Neural cell (in vitro differentiated cells): Measurements from ENCODE around the gene ZCCHC14. TPM values are rescaled to one million over a fixed set of nuclear protein-coding genes. Genes with fewer than 3 reads are reported as not detected.

Experiments used
- H2AFZ ChIP-seq: fragments of 200-600, 300-800 bp; sonication (generic), shearing (Covaris generic); 2 replicates; pipeline ENCODE4 v1.6.0; 2014; ENCODE audit warnings: low read depth, mild to moderate bottlenecking, antibody characterized with exemption, low read length, moderate library complexity
- H3F3A ChIP-seq: fragments of 200-600 bp; shearing (Covaris generic); 2 replicates; pipeline ENCODE4 v1.6.1; 2016; ENCODE audit warnings: mild to moderate bottlenecking, moderate library complexity, mixed read lengths, antibody characterized with exemption, low read length; ENCODE audit not compliant: insufficient read depth, poor library complexity, severe bottlenecking
- H3K27ac ChIP-seq: fragments of 200-600, 300-800 bp; sonication (generic), shearing (Covaris generic); 2 replicates; pipeline ENCODE4 v1.5.1; 2014; ENCODE audit warnings: mild to moderate bottlenecking, low read length, moderate library complexity
- H3K27me3 ChIP-seq: fragments of 300-800, 200-600 bp; sonication (generic), shearing (Covaris generic); 2 replicates; pipeline ENCODE4 v1.6.0; 2014; ENCODE audit warnings: mild to moderate bottlenecking, low read depth, low read length, moderate library complexity; ENCODE audit not compliant: insufficient read depth
- H3K36me3 ChIP-seq: fragments of 300-800, 200-600 bp; sonication (generic), shearing (Covaris generic); 2 replicates; pipeline ENCODE4 v1.5.1; 2014; ENCODE audit warnings: mild to moderate bottlenecking, antibody characterized with exemption, low read length, moderate library complexity; ENCODE audit not compliant: insufficient read depth
- H3K4me2 ChIP-seq: fragments of 300-800, 200-600 bp; sonication (generic), shearing (Covaris generic); 2 replicates; pipeline ENCODE4 v1.6.0; 2014; ENCODE audit warnings: mild to moderate bottlenecking, low read length
- H3K4me3 ChIP-seq: fragments of 300-800, 200-600 bp; sonication (generic), shearing (Covaris generic); 2 replicates; pipeline ENCODE4 v1.5.1; 2014; ENCODE audit warnings: mild to moderate bottlenecking, low read length, moderate library complexity
- H3K79me2 ChIP-seq: fragments of 200-600 bp; shearing (Covaris generic); replicated peaks from 2 replicates; pipeline ENCODE4 v1.6.0; 2014; ENCODE audit warnings: mild to moderate bottlenecking, low read length, moderate library complexity; ENCODE audit not compliant: insufficient read depth
- H3K9ac ChIP-seq: fragments of 300-800, 200-600 bp; sonication (generic), shearing (Covaris generic); 2 replicates; pipeline ENCODE4 v1.6.1; 2016; ENCODE audit warnings: mild to moderate bottlenecking, low read length, mixed read lengths
- H3K9me2 ChIP-seq: fragments of 200-600 bp; shearing (Covaris generic); 2 replicates; pipeline ENCODE4 v1.6.1; 2016; ENCODE audit warnings: mild to moderate bottlenecking, low read length, mixed read lengths; ENCODE audit not compliant: insufficient read depth
- H3K9me3 ChIP-seq: fragments of 200-600, 300-800 bp; sonication (generic), shearing (Covaris generic); 2 replicates; pipeline ENCODE4 v1.6.1; 2016; ENCODE audit warnings: mild to moderate bottlenecking, mixed run types, low read length, moderate library complexity, mixed read lengths
- H4K20me1 ChIP-seq: fragments of 200-600 bp; shearing (Covaris generic); 2 replicates; pipeline ENCODE4 v1.6.1; 2016; ENCODE audit warnings: mild to moderate bottlenecking, mixed run types; ENCODE audit not compliant: insufficient read depth
- CTCF ChIP-seq: fragments of 450-650 bp; IDR thresholded peaks from 2 replicates; pipeline ENCODE4 v1.5.1; 2014; ENCODE audit warnings: antibody characterized with exemption, mild to moderate bottlenecking, moderate library complexity; ENCODE audit not compliant: poor library complexity, severe bottlenecking
- EP300 ChIP-seq: fragments of 450-650 bp; conservative IDR thresholded peaks from 2 replicates; pipeline ENCODE4 v1.6.1; 2014; ENCODE audit warnings: antibody characterized with exemption, mild to moderate bottlenecking, moderate library complexity; ENCODE audit not compliant: poor library complexity, severe bottlenecking
- EZH2 ChIP-seq: fragments of 200-600, 300-800 bp; shearing (Covaris generic), sonication (generic); IDR thresholded peaks from 2 replicates; pipeline ENCODE4 v1.6.1; 2014; ENCODE audit warnings: antibody characterized with exemption, low read length, borderline replicate concordance, mild to moderate bottlenecking; ENCODE audit not compliant: insufficient read depth, poor library complexity, severe bottlenecking
- MXI1 ChIP-seq: fragments of 450-650 bp; conservative IDR thresholded peaks from 2 replicates; pipeline ENCODE4 v1.6.1; 2014; ENCODE audit warnings: antibody characterized with exemption, mild to moderate bottlenecking; ENCODE audit not compliant: poor library complexity, severe bottlenecking
- POLR2AphosphoS5 ChIP-seq: IDR thresholded peaks from 2 replicates; pipeline ENCODE4 v1.6.1; 2012
- RAD21 ChIP-seq: fragments of 450-650 bp; conservative IDR thresholded peaks from 2 replicates; pipeline ENCODE4 v1.6.1; 2014; ENCODE audit warnings: antibody characterized with exemption, mild to moderate bottlenecking, moderate library complexity
- REST ChIP-seq: IDR thresholded peaks from 2 replicates; pipeline ENCODE4 v1.6.1; 2012; ENCODE audit warnings: borderline replicate concordance
- SMC3 ChIP-seq: fragments of 450-650 bp; conservative IDR thresholded peaks from 2 replicates; pipeline ENCODE4 v1.6.1; 2014; ENCODE audit warnings: antibody characterized with exemption, mild to moderate bottlenecking, moderate library complexity; ENCODE audit not compliant: poor library complexity
- TAF1 ChIP-seq: IDR thresholded peaks from 2 replicates; pipeline ENCODE4 v1.6.1; 2012; ENCODE audit warnings: low read depth
- polyA plus RNA-seq: library from polyadenylated mRNA; depleted of rRNA; stranded (reverse); fragments of >200 nt; gene quantifications from 2 replicates; pipeline ENCODE4 v1.2.3, GENCODE V29; 2014

Gene ZCCHC14
- polyA plus RNA-seq, 1 donor from 2014 or later: 22.1 TPM

- Histone ChIP-seq H3K79me2 (peaks cover 63% of the 10 kb centered on the region), H3K9me2 (no peaks in the 10 kb centered on the region), H3K27ac (no peak overlapping the region), H3K36me3 (no peaks in the 10 kb centered on the region), H2AFZ (no peak overlapping the region), H4K20me1 (peaks cover 17% of the 10 kb centered on the region), H3K27me3 (no peaks in the 10 kb centered on the region), H3K4me3 (no peak overlapping the region), H3K9me3 (no peaks in the 10 kb centered on the region), H3K4me2 (no peak overlapping the region), H3F3A (no peaks in the 10 kb centered on the region), H3K9ac (no peak overlapping the region)
- no peak for TF ChIP-seq MXI1
- no peak for TF ChIP-seq SMC3
- TF ChIP-seq CTCF: no peak
- no peak for TF ChIP-seq RAD21
- no peak for TF ChIP-seq REST
- TF ChIP-seq EP300: no peak
- TF ChIP-seq EZH2: no peak
- no peak for TF ChIP-seq POLR2AphosphoS5
- no peak for TF ChIP-seq TAF1
Measured at GRCh38 chr16:87472935-87473334, 19.9 kb downstream of the ZCCHC14 start.

- Histone ChIP-seq H3K4me3 (no peak overlapping the region), H3K9me3 (no peaks in the 10 kb centered on the region), H3K9me2 (no peaks in the 10 kb centered on the region), H3K79me2 (peaks cover 60% of the 10 kb centered on the region), H2AFZ (no peak overlapping the region), H4K20me1 (peaks cover 17% of the 10 kb centered on the region), H3K9ac (no peak overlapping the region), H3K27me3 (no peaks in the 10 kb centered on the region), H3F3A (no peaks in the 10 kb centered on the region), H3K4me2 (no peak overlapping the region), H3K27ac (no peak overlapping the region), H3K36me3 (no peaks in the 10 kb centered on the region)
- TF ChIP-seq RAD21: no peak
- no peak for TF ChIP-seq SMC3
- TF ChIP-seq POLR2AphosphoS5: no peak
- TF ChIP-seq EZH2: no peak
- no peak for TF ChIP-seq EP300
- TF ChIP-seq REST: no peak
- no peak for TF ChIP-seq TAF1
- no peak for TF ChIP-seq CTCF
- TF ChIP-seq MXI1: no peak
Measured at GRCh38 chr16:87472142-87472778, 20.6 kb downstream of the ZCCHC14 start.
